H1 (cell line): ENCODE measurements around the gene PCCA. TPM values are rescaled to one million over a fixed set of nuclear protein-coding genes. Genes with fewer than 3 reads are reported as not detected.

Experiments used
- CTCF ChIA-PET: fragments of 300-600 bp; sonication (Branson Sonifier 250); formaldehyde crosslinking; loops from one replicate; lab custom pipeline; 2021; ENCODE audit not compliant: partially characterized antibody; lab: Charles Lee
- POLR2A ChIA-PET: fragments of 300-600 bp; sonication (Branson Sonifier 250); formaldehyde crosslinking; loops from one replicate; lab custom pipeline; 2021; ENCODE audit warnings: inconsistent platforms; ENCODE audit not compliant: partially characterized antibody; lab: Charles Lee
- DNase-seq, 2 experiments: peaks; one replicate each; pipeline versions ENCODE4 v3.0.0 to v3.0.0-alpha.2; 2010 to 2022; ENCODE audit warnings: low spot score in 2 of 2, low read depth in 1 of 2, mixed read lengths in 1 of 2
- FAIRE-seq: peaks from 2 replicates; lab custom pipeline; 2011; peaks lifted over from hg19 to GRCh38; lab: Jason Lieb, UNC
- H2AFZ ChIP-seq: 2 replicates; pipeline ENCODE4 v1.8.1; 2012; ENCODE audit warnings: low read length, inconsistent platforms
- H2AK5ac ChIP-seq: 2 replicates; pipeline ENCODE4 v1.6.1; 2013; ENCODE audit warnings: low read depth, low read length
- H2BK120ac ChIP-seq: replicated peaks from 2 replicates; pipeline ENCODE3; 2013; ENCODE audit warnings: low read depth, low read length, inconsistent platforms
- H2BK12ac ChIP-seq: 2 replicates; pipeline ENCODE4 v1.6.1; 2013; ENCODE audit warnings: low read depth, low read length
- H2BK15ac ChIP-seq: 2 replicates; pipeline ENCODE4 v1.6.1; 2013; ENCODE audit warnings: low read length
- H2BK20ac ChIP-seq: 2 replicates; pipeline ENCODE4 v1.6.1; 2013; ENCODE audit warnings: low read length
- H2BK5ac ChIP-seq: 2 replicates; pipeline ENCODE4 v1.6.1; 2013; ENCODE audit warnings: low read depth, low read length
- H3K14ac ChIP-seq: 2 replicates; pipeline ENCODE4 v1.6.1; 2013; ENCODE audit warnings: inconsistent platforms; ENCODE audit not compliant: insufficient read length
- H3K18ac ChIP-seq: 2 replicates; pipeline ENCODE4 v1.6.1; 2013; ENCODE audit warnings: low read length; ENCODE audit errors: extremely low read depth
- H3K23ac ChIP-seq: 2 replicates; pipeline ENCODE4 v1.6.1; 2013; ENCODE audit warnings: inconsistent platforms; ENCODE audit not compliant: insufficient read length
- H3K23me2 ChIP-seq: 2 replicates; pipeline ENCODE4 v1.6.1; 2013; ENCODE audit warnings: low read depth, low read length
- H3K27ac ChIP-seq: 2 replicates; pipeline ENCODE4 v1.6.1; 2011; ENCODE audit warnings: low read depth, low read length, inconsistent platforms
- H3K27me3 ChIP-seq, 4 experiments: replicated peaks in 1 of 4; 1 replicate in 1 of 4; 2 replicates in 3 of 4; pipeline versions ENCODE4 v1.6.1 to v1.8.1; 2011 to 2013; ENCODE audit warnings: low read length in 3 of 4, mild to moderate bottlenecking in 3 of 4, inconsistent platforms in 2 of 4, mixed read lengths in 2 of 4, moderate library complexity in 1 of 4; ENCODE audit not compliant: control insufficient read depth in 3 of 4, insufficient read depth in 3 of 4; ENCODE audit errors: extremely low read depth in 1 of 4
- H3K36me3 ChIP-seq, 4 experiments: 2 replicates each; pipeline versions ENCODE4 v1.6.1 to v1.8.1; 2011 to 2013; ENCODE audit warnings: mild to moderate bottlenecking in 4 of 4, low read length in 3 of 4, moderate library complexity in 2 of 4, control low read depth in 1 of 4, inconsistent platforms in 1 of 4; ENCODE audit not compliant: insufficient read depth in 4 of 4, control insufficient read depth in 2 of 4
- H3K4ac ChIP-seq: replicated peaks from 2 replicates; pipeline ENCODE3; 2013; ENCODE audit warnings: low read length, low read depth, mixed read lengths, inconsistent platforms; ENCODE audit not compliant: insufficient read length
- H3K4me1 ChIP-seq, 4 experiments: replicated peaks in 1 of 4; 1 replicate in 1 of 4; 2 replicates in 3 of 4; pipeline versions ENCODE4 v1.6.1 to v1.8.1; 2011 to 2013; ENCODE audit warnings: low read length in 3 of 4, inconsistent platforms in 2 of 4, mixed read lengths in 1 of 4; ENCODE audit not compliant: insufficient read depth in 4 of 4, control insufficient read depth in 3 of 4
- H3K4me2 ChIP-seq, 2 experiments: 2 replicates each; pipeline versions ENCODE4 v1.6.1 to v1.8.1; 2011 to 2013; ENCODE audit warnings: low read depth in 2 of 2, low read length in 2 of 2, control low read depth in 1 of 2, inconsistent platforms in 1 of 2, mild to moderate bottlenecking in 1 of 2; ENCODE audit not compliant: insufficient read depth in 1 of 2
- H3K4me3 ChIP-seq, 4 experiments: fragments of 200-600, 300-600 bp in 1 of 4; sonication (generic), shearing (Covaris generic), sonication (Bioruptor Twin) in 1 of 4; 2 replicates each; pipeline versions ENCODE4 v1.5.1 to v1.8.1; 2011 to 2016; ENCODE audit warnings: low read length in 4 of 4, low read depth in 3 of 4, control low read depth in 2 of 4, inconsistent platforms in 2 of 4, mild to moderate bottlenecking in 2 of 4, mixed read lengths in 1 of 4, moderate library complexity in 1 of 4; ENCODE audit not compliant: insufficient read depth in 2 of 4; ENCODE audit errors: extremely low read depth in 1 of 4
- H3K56ac ChIP-seq: replicated peaks from 2 replicates; pipeline ENCODE3; 2013; ENCODE audit warnings: low read depth, mild to moderate bottlenecking, mixed read lengths, low read length, inconsistent platforms; ENCODE audit not compliant: insufficient read length
- H3K79me1 ChIP-seq: 2 replicates; pipeline ENCODE4 v1.6.1; 2013; ENCODE audit warnings: low read depth, low read length, control low read depth
- H3K79me2 ChIP-seq, 2 experiments: 2 replicates each; pipeline versions ENCODE4 v1.6.1 to v1.8.1; 2012 to 2013; ENCODE audit warnings: low read length in 2 of 2, mild to moderate bottlenecking in 2 of 2, inconsistent platforms in 1 of 2; ENCODE audit not compliant: insufficient read depth in 2 of 2, control insufficient read depth in 1 of 2
- H3K9ac ChIP-seq, 4 experiments: replicated peaks in 1 of 4; 1 replicate in 1 of 4; 2 replicates in 3 of 4; pipeline versions ENCODE4 v1.6.1 to v1.8.1; 2011 to 2013; ENCODE audit warnings: low read depth in 3 of 4, low read length in 3 of 4, control low read depth in 2 of 4, mild to moderate bottlenecking in 2 of 4, moderate library complexity in 2 of 4, inconsistent platforms in 1 of 4; ENCODE audit errors: extremely low read depth in 1 of 4
- H3K9me3 ChIP-seq, 2 experiments: 2 replicates each; pipeline versions ENCODE4 v1.6.1 to v1.8.1; 2012 to 2013; ENCODE audit warnings: mild to moderate bottlenecking in 2 of 2, moderate library complexity in 2 of 2, control low read depth in 1 of 2, inconsistent platforms in 1 of 2, low read depth in 1 of 2, low read length in 1 of 2, mixed read lengths in 1 of 2; ENCODE audit not compliant: insufficient read depth in 2 of 2
- H4K20me1 ChIP-seq, 2 experiments: replicated peaks in 1 of 2; 2 replicates each; pipeline versions ENCODE3 to v1.8.1; 2011 to 2013; ENCODE audit warnings: inconsistent platforms in 2 of 2, low read length in 2 of 2, mild to moderate bottlenecking in 1 of 2; ENCODE audit not compliant: insufficient read depth in 2 of 2, control insufficient read depth in 1 of 2
- H4K5ac ChIP-seq: 2 replicates; pipeline ENCODE4 v1.6.1; 2013; ENCODE audit warnings: low read length, low read depth, mixed read lengths, inconsistent platforms; ENCODE audit not compliant: insufficient read length
- H4K8ac ChIP-seq: 2 replicates; pipeline ENCODE4 v1.8.0; 2013; ENCODE audit warnings: mild to moderate bottlenecking, moderate library complexity, low read length, inconsistent platforms; ENCODE audit not compliant: insufficient read depth; ENCODE audit errors: extremely low read depth
- H4K91ac ChIP-seq: replicated peaks from 2 replicates; pipeline ENCODE3; 2013; ENCODE audit warnings: low read length, mixed read lengths, inconsistent platforms; ENCODE audit not compliant: insufficient read length
- KDM1A ChIP-seq: fragments of 200-600, 300-600 bp; sonication (generic); IDR thresholded peaks from 2 replicates; pipeline ENCODE4 v1.7.1; 2016; ENCODE audit warnings: mild to moderate bottlenecking, low read length, borderline replicate concordance
- SIX5 ChIP-seq: IDR thresholded peaks from 2 replicates; pipeline ENCODE4 v1.6.1; 2011; ENCODE audit warnings: mild to moderate bottlenecking, low read depth, low read length
- WGBS, 2 experiments: shearing (Covaris generic) in 1 of 2; methylation state at CpG; one replicate each; pipeline versions ENCODE4 v1.1.6 to v1.1.7; 2013 to 2015; ENCODE audit warnings: low lambda C conversion rate in 2 of 2, mixed read lengths in 2 of 2, inconsistent platforms in 1 of 2, low coverage in 1 of 2, missing lambda C conversion rate in 1 of 2; ENCODE audit not compliant: insufficient replicate concordance in 2 of 2, insufficient coverage in 1 of 2, insufficient read length in 1 of 2; ENCODE audit errors: extremely low coverage in 1 of 2, missing lambda C conversion rate in 1 of 2; 5-methylcytosine and 5-hydroxymethylcytosine counted together
- polyA plus RNA-seq, 7 experiments: library from polyadenylated mRNA; depleted of rRNA in 3 of 7; stranded (reverse) in 5 of 7; unstranded in 2 of 7; fragments of >200 nt in 5 of 7; fragments of 200-250 nt in 2 of 7; gene quantifications; 1 replicate in 5 of 7; 2 replicates in 1 of 7; 4 replicates in 1 of 7; pipeline versions ENCODE4 v1.2.1 to v1.2.3, GENCODE V29; 2011 to 2013; ENCODE audit warnings: missing spikeins in 2 of 7, mixed read lengths in 2 of 7
- total RNA-seq: library from RNA; stranded (reverse); fragmentation: NEBNext Ultra II Directional; extraction: Animal tissue kit (Norgen Biotek cat#: 25700); gene quantifications from 2 replicates; pipeline ENCODE4 v1.2.1, GENCODE V29; 2021

Gene PCCA
- total and polyA plus RNA-seq, 2 of the 8 experiments (the other 6 are each of a cell fraction or from before 2014, with no cell fraction given), result 18.4 to 49.8 TPM

- Histone ChIP-seq H3K56ac (no peak overlapping the region), H3K4ac (no peak overlapping the region), H4K5ac (no peak overlapping the region), H3K27me3 (no peaks in the 10 kb centered on the region), H2BK12ac (no peak overlapping the region), H3K36me3 (no peaks in the 10 kb centered on the region), H3K9me3 (no peaks in the 10 kb centered on the region), H3K4me2 (no peak overlapping the region), H3K14ac (no peak overlapping the region), H3K4me3 (no peak overlapping the region), H4K8ac (no peak overlapping the region), H2BK5ac (no peak overlapping the region), H3K23ac (no peak overlapping the region), H2BK120ac (peak overlapping the region; percentile 75), H2AK5ac (no peak overlapping the region), H4K20me1 (no peaks in the 10 kb centered on the region), H3K79me1 (no peaks in the 10 kb centered on the region), H3K9ac (no peak overlapping the region), H2BK15ac (no peak overlapping the region), H3K18ac (no peak overlapping the region), H4K91ac (no peak overlapping the region), H3K79me2 (no peaks in the 10 kb centered on the region), H3K27ac (no peak overlapping the region), H3K4me1 (peaks cover 0 to 8% (median 3%) of the 10 kb centered on the region in 4 experiments; a peak in 5 of 7 replicates), H3K23me2 (no peaks in the 10 kb centered on the region; the same call in 1 of the 2 replicates), H2BK20ac (no peak overlapping the region), H2AFZ (no peak overlapping the region)
- TF ChIP-seq KDM1A, result no peak
- no peak for TF ChIP-seq SIX5
- ChIA-PET POLR2A (no interaction called here), CTCF (no interaction called here)
- 85% methylated on average over 3 of the region's 3 CpGs; no CpG with 5 or more reads in 1 of the 2 experiments for WGBS, 2 experiments
- no peak for DNase-seq
- no peak for FAIRE-seq
These were observed 29.1 kb upstream of the PCCA start for GRCh38 chr13:100059827-100060226.
